Esophagus squamous epithelium (tissue), 5 donors: ENCODE results near the gene RPL13A. TPM values are rescaled to one million over a fixed set of nuclear protein-coding genes. Genes with fewer than 3 reads are reported as not detected.

ENCODE experiments used
- DNase-seq: peaks from one replicate; lab custom pipeline; 2025; lab: John Stamatoyannopoulos, UW
- H3K27ac ChIP-seq, 4 donors: fragments of 200-600 bp; sonication (generic); one replicate each; pipeline ENCODE4 v1.5.1; 2016 to 2019; ENCODE audit warnings: mild to moderate bottlenecking in 1 of 4
- H3K27me3 ChIP-seq, 4 donors: fragments of 200-600 bp; sonication (generic); 1 replicate in 3 of 4; 2 replicates in 1 of 4; pipeline versions ENCODE4 v1.5.1 to v1.6.0; 2017 to 2021; ENCODE audit warnings: antibody characterized with exemption in 1 of 4
- H3K36me3 ChIP-seq, 3 donors: fragments of 200-600 bp; sonication (generic); one replicate each; pipeline ENCODE4 v1.5.1; 2016 to 2019
- H3K4me1 ChIP-seq, 3 donors: fragments of 200-600 bp; sonication (generic); one replicate each; pipeline ENCODE4 v1.5.1; 2017 to 2019
- H3K4me3 ChIP-seq, 4 donors: fragments of 200-600 bp; sonication (generic); 1 replicate in 3 of 4; 2 replicates in 1 of 4; pipeline ENCODE4 v1.5.1; 2016 to 2019; ENCODE audit warnings: mild to moderate bottlenecking in 2 of 4, moderate library complexity in 1 of 4
- H3K9me3 ChIP-seq, 3 donors: fragments of 200-600 bp; sonication (generic); one replicate each; pipeline ENCODE4 v1.5.1; 2016 to 2019
- CTCF ChIP-seq, 6 experiments: fragments of 450-650 bp in 4 of 6; fragments of 200-600 bp in 2 of 6; sonication (generic) in 2 of 6; IDR thresholded peaks; one replicate each; pipeline ENCODE4 v1.5.1; 2016 to 2019; ENCODE audit warnings: antibody characterized with exemption in 6 of 6, mild to moderate bottlenecking in 4 of 6, moderate library complexity in 4 of 6
- POLR2A ChIP-seq, 4 donors: fragments of 450-650 bp; IDR thresholded peaks; one replicate each; pipeline ENCODE4 v1.6.1; 2017; ENCODE audit warnings: antibody characterized with exemption in 4 of 4, mild to moderate bottlenecking in 4 of 4, moderate library complexity in 3 of 4
- WGBS, 2 donors: methylation state at CpG; one replicate each; pipeline ENCODE4 v1.1.5; 2018; 5-methylcytosine and 5-hydroxymethylcytosine counted together
- intact Hi-C: fragments of 100-400 bp; cut with DNase I; formaldehyde crosslinking; loops from one replicate; pipeline ENCODE4 v1.15.0; 2022
- total RNA-seq, 4 donors: library from RNA; depleted of rRNA; stranded (reverse); fragments of >200 nt; gene quantifications; one replicate each; pipeline ENCODE4 v1.1.0, GENCODE V29; 2016
- donor health status: DM: yes; HTN: yes; CAD: no.

RPL13A gene
- total RNA-seq, 4 donors from 2014 or later, result 1,642 to 4,119 (median 2,165) TPM

- WGBS, 2 donors, result 7 to 15% methylated on average over 6 to 22 of the region's 22 CpGs
- H3K4me3 ChIP-seq, result peak overlapping the region; percentile 66 to 98 (median 76)
- H3K36me3 ChIP-seq, result peaks cover 20 to 44% (median 22%) of the 10 kb centered on the region in 3 donors
- no peaks in the 10 kb centered on the region for H3K9me3 ChIP-seq
- H3K27ac ChIP-seq, result peak overlapping the region; percentile 94 to 99 (median 96)
- TF ChIP-seq POLR2A (IDR thresholded peaks at IDR 0.05), result peak in 1 of 4 donors; percentile 64
- no peak for TF ChIP-seq CTCF (IDR thresholded peaks at IDR 0.05)
- no peak for DNase-seq
- no peaks in the 10 kb centered on the region for H3K27me3 ChIP-seq
- H3K4me1 ChIP-seq, result peaks cover 39 to 60% (median 39%) of the 10 kb centered on the region in 3 donors
- intact Hi-C loops, result no loop called here
Observed at GRCh38 chr19:49497047-49497788, 9.8 kb downstream of the RPL13A start.

GRCh38 chr19:49497789-49498103, 10.3 kb downstream of the RPL13A start:
- intact Hi-C loops, result no loop called here
- 72 to 74% methylated on average over 7 to 12 of the region's 12 CpGs for WGBS, 2 donors
- H3K27ac ChIP-seq, result peak overlapping the region; percentile 25 to 99 (median 96)
- no peaks in the 10 kb centered on the region for H3K9me3 ChIP-seq
- DNase-seq, result no peak
- H3K27me3 ChIP-seq, result no peaks in the 10 kb centered on the region
- peaks cover 39 to 65% (median 39%) of the 10 kb centered on the region in 3 donors for H3K4me1 ChIP-seq
- peak overlapping the region in 3 of 4 donors; percentile 74 to 98 (median 77) for H3K4me3 ChIP-seq
- TF ChIP-seq POLR2A (IDR thresholded peaks at IDR 0.05) (no peak), CTCF (IDR thresholded peaks at IDR 0.05) (no peak)
- peaks cover 19 to 39% (median 20%) of the 10 kb centered on the region in 3 donors for H3K36me3 ChIP-seq

GRCh38 chr19:49498475-49498874, 11.1 kb downstream of the RPL13A start:
- no peak for TF ChIP-seq CTCF (IDR thresholded peaks at IDR 0.05)
- no peak for TF ChIP-seq POLR2A (IDR thresholded peaks at IDR 0.05)
- Histone ChIP-seq H3K9me3 (no peaks in the 10 kb centered on the region), H3K4me3 (peak overlapping the region in 2 of 4 donors; percentile 62 to 74), H3K4me1 (peaks cover 39 to 72% (median 39%) of the 10 kb centered on the region in 3 donors), H3K27ac (peak overlapping the region in 2 of 4 donors; percentile 78 to 90), H3K27me3 (no peaks in the 10 kb centered on the region), H3K36me3 (peaks cover 19 to 32% (median 20%) of the 10 kb centered on the region in 3 donors)
- no peak for DNase-seq
- WGBS, 2 donors, result 77 to 80% methylated on average over 7 of the region's 7 CpGs
- intact Hi-C loops, result no loop called here

GRCh38 chr19:49499030-49499670, 11.7 kb downstream of the RPL13A start:
- no peak for DNase-seq
- WGBS, 2 donors, result 56 to 72% methylated on average over 4 to 8 of the region's 19 CpGs
- peak overlapping the region; percentile 1 to 62 (median 36) for H3K4me3 ChIP-seq
- peak overlapping the region; percentile 64 to 90 (median 76) for H3K27ac ChIP-seq
- H3K36me3 ChIP-seq, result peaks cover 19 to 31% (median 20%) of the 10 kb centered on the region in 3 donors
- H3K9me3 ChIP-seq, result no peaks in the 10 kb centered on the region
- TF ChIP-seq CTCF (IDR thresholded peaks at IDR 0.05) (no peak), POLR2A (IDR thresholded peaks at IDR 0.05) (no peak)
- peaks cover 39 to 75% (median 39%) of the 10 kb centered on the region in 3 donors for H3K4me1 ChIP-seq
- no peaks in the 10 kb centered on the region for H3K27me3 ChIP-seq
- intact Hi-C loops, result no loop called here
